H9 (cell line): ENCODE measurements around the gene HES4. TPM values are rescaled to one million over a fixed set of nuclear protein-coding genes. Genes with fewer than 3 reads are reported as not detected.

Experiments
- DNase-seq: peaks from one replicate; pipeline ENCODE4 v3.0.0-alpha.2; 2017
- H2AFZ ChIP-seq: one replicate; pipeline ENCODE4 v1.6.1; 2013; ENCODE audit warnings: mild to moderate bottlenecking, low read length, control low read depth, moderate library complexity
- H2AK5ac ChIP-seq: 2 replicates; pipeline ENCODE4 v1.6.1; 2013; ENCODE audit warnings: low read length, control low read depth, mixed read lengths; ENCODE audit not compliant: insufficient read length
- H2BK120ac ChIP-seq: one replicate; pipeline ENCODE4 v1.6.1; 2013; ENCODE audit warnings: low read depth, mild to moderate bottlenecking, low read length, control low read depth, inconsistent platforms; ENCODE audit not compliant: poor library complexity, severe bottlenecking
- H2BK12ac ChIP-seq: 2 replicates; pipeline ENCODE4 v1.6.1; 2013; ENCODE audit warnings: low read length, control low read depth, mixed read lengths, low read depth; ENCODE audit not compliant: insufficient read length
- H2BK15ac ChIP-seq: 2 replicates; pipeline ENCODE4 v1.6.1; 2013; ENCODE audit warnings: low read depth, low read length, control low read depth
- H2BK20ac ChIP-seq: one replicate; pipeline ENCODE4 v1.6.1; 2013; ENCODE audit warnings: low read depth, mild to moderate bottlenecking, low read length, control low read depth, inconsistent platforms; ENCODE audit not compliant: poor library complexity, severe bottlenecking
- H2BK5ac ChIP-seq: 2 replicates; pipeline ENCODE4 v1.6.1; 2013; ENCODE audit warnings: low read length, control low read depth, mixed read lengths; ENCODE audit not compliant: insufficient read length
- H3K14ac ChIP-seq: 2 replicates; pipeline ENCODE4 v1.6.1; 2013; ENCODE audit warnings: low read length, control low read depth; ENCODE audit not compliant: insufficient read depth
- H3K18ac ChIP-seq: 2 replicates; pipeline ENCODE4 v1.6.1; 2013; ENCODE audit warnings: low read depth, mild to moderate bottlenecking, mixed read lengths, low read length, control low read depth; ENCODE audit not compliant: insufficient read length
- H3K23ac ChIP-seq: 2 replicates; pipeline ENCODE4 v1.6.1; 2013; ENCODE audit warnings: low read length, control low read depth, mixed read lengths, low read depth; ENCODE audit not compliant: insufficient read length
- H3K23me2 ChIP-seq: 2 replicates; pipeline ENCODE4 v1.6.1; 2013; ENCODE audit warnings: low read depth, mild to moderate bottlenecking, mixed read lengths, low read length, control low read depth; ENCODE audit not compliant: insufficient read length, poor library complexity, severe bottlenecking
- H3K27ac ChIP-seq: 2 replicates; pipeline ENCODE4 v1.5.1; 2013; ENCODE audit warnings: low read length, control low read depth, mixed read lengths, low read depth; ENCODE audit not compliant: insufficient read length
- H3K27me3 ChIP-seq: 2 replicates; pipeline ENCODE4 v1.6.1; 2013; ENCODE audit warnings: low read length, control low read depth, inconsistent platforms; ENCODE audit not compliant: insufficient read depth
- H3K4ac ChIP-seq: 2 replicates; pipeline ENCODE4 v1.6.1; 2013; ENCODE audit warnings: low read depth, mild to moderate bottlenecking, control low read depth, inconsistent platforms, low read length, moderate library complexity
- H3K4me1 ChIP-seq: 2 replicates; pipeline ENCODE4 v1.6.1; 2013; ENCODE audit warnings: low read length, control low read depth, inconsistent platforms; ENCODE audit not compliant: insufficient read depth
- H3K4me2 ChIP-seq: 2 replicates; pipeline ENCODE4 v1.6.1; 2013; ENCODE audit warnings: low read length, control low read depth, mixed read lengths; ENCODE audit not compliant: insufficient read length, insufficient read depth
- H3K56ac ChIP-seq: 2 replicates; pipeline ENCODE4 v1.6.1; 2013; ENCODE audit warnings: low read depth, mild to moderate bottlenecking, mixed read lengths, low read length, control low read depth; ENCODE audit not compliant: insufficient read length
- H3K79me1 ChIP-seq: 2 replicates; pipeline ENCODE4 v1.6.1; 2013; ENCODE audit warnings: low read depth, mild to moderate bottlenecking, moderate library complexity, low read length, control low read depth, inconsistent platforms; ENCODE audit not compliant: insufficient read depth, poor library complexity, severe bottlenecking
- H3K79me2 ChIP-seq: 2 replicates; pipeline ENCODE4 v1.6.1; 2013; ENCODE audit warnings: low read length, control low read depth, inconsistent platforms; ENCODE audit not compliant: insufficient read depth
- H3K9ac ChIP-seq: 2 replicates; pipeline ENCODE4 v1.6.1; 2013; ENCODE audit warnings: low read length, control low read depth, mixed read lengths; ENCODE audit not compliant: insufficient read length; ENCODE audit errors: extremely low read depth
- H3K9me3 ChIP-seq: one replicate; pipeline ENCODE4 v1.6.1; 2013; ENCODE audit warnings: low read depth, low read length, inconsistent platforms; ENCODE audit not compliant: control insufficient read depth
- H3T11ph ChIP-seq: one replicate; pipeline ENCODE4 v1.6.1; 2013; ENCODE audit warnings: mild to moderate bottlenecking, low read length, control low read depth, inconsistent platforms
- H4K20me1 ChIP-seq: one replicate; pipeline ENCODE4 v1.6.1; 2013; ENCODE audit not compliant: control insufficient read depth, insufficient read length, insufficient read depth
- H4K5ac ChIP-seq: 2 replicates; pipeline ENCODE4 v1.6.1; 2013; ENCODE audit warnings: low read depth, mild to moderate bottlenecking, mixed read lengths, low read length, control low read depth; ENCODE audit not compliant: insufficient read length
- H4K8ac ChIP-seq: replicated peaks from 2 replicates; pipeline ENCODE4 v1.6.1; 2013; ENCODE audit warnings: low read length, control low read depth, mixed read lengths, low read depth; ENCODE audit not compliant: insufficient read length
- H4K91ac ChIP-seq: 2 replicates; pipeline ENCODE4 v1.6.1; 2013; ENCODE audit warnings: low read depth, mild to moderate bottlenecking, moderate library complexity, mixed read lengths, low read length, control low read depth; ENCODE audit not compliant: insufficient read length
- H3K27ac Mint-ChIP-seq, 3 experiments: 2 replicates in 2 of 3; 3 replicates in 1 of 3; pipeline ENCODE4 v1.8.0; 2020 to 2021; ENCODE audit warnings: mixed read lengths in 3 of 3, mild to moderate bottlenecking in 1 of 3, moderate library complexity in 1 of 3
- H3K27me3 Mint-ChIP-seq: 2 replicates; pipeline ENCODE4 v1.8.0; 2021; ENCODE audit warnings: low read depth, mild to moderate bottlenecking, moderate library complexity, mixed read lengths
- H3K36me3 Mint-ChIP-seq, 3 experiments: 2 replicates in 2 of 3; 3 replicates in 1 of 3; pipeline ENCODE4 v1.8.0; 2020 to 2021; ENCODE audit warnings: low read depth in 3 of 3, mixed read lengths in 3 of 3; ENCODE audit not compliant: insufficient read depth in 1 of 3
- H3K4me1 Mint-ChIP-seq, 2 experiments: 2 replicates each; pipeline ENCODE4 v1.8.0; 2020; ENCODE audit warnings: mixed read lengths in 2 of 2
- H3K4me3 Mint-ChIP-seq, 2 experiments: 2 replicates in 1 of 2; 3 replicates in 1 of 2; pipeline ENCODE4 v1.8.0; 2020 to 2021; ENCODE audit warnings: mild to moderate bottlenecking in 2 of 2, mixed read lengths in 2 of 2, moderate library complexity in 1 of 2
- H3K9me3 Mint-ChIP-seq, 2 experiments: 2 replicates in 1 of 2; 3 replicates in 1 of 2; pipeline ENCODE4 v1.8.0; 2020; ENCODE audit warnings: mild to moderate bottlenecking in 2 of 2, mixed read lengths in 2 of 2, moderate library complexity in 1 of 2
- WGBS: extraction: QIAGEN DNeasy Blood & Tissue Kit; methylation state at CpG from one replicate; pipeline ENCODE4 v1.1.7; 2013; ENCODE audit warnings: missing lambda C conversion rate, low lambda C conversion rate, mixed read lengths; ENCODE audit not compliant: insufficient read length; ENCODE audit errors: extremely low coverage; 5-methylcytosine and 5-hydroxymethylcytosine counted together
- total RNA-seq: library from RNA; stranded (reverse); gene quantifications from 2 replicates; pipeline ENCODE4 v1.2.1, GENCODE V29; 2021
- TF ChIP-seq, protein P1 (sequence below): fragments of 200-600 bp; sonication (generic); conservative IDR thresholded peaks from 3 replicates; pipeline ENCODE4 v1.8.0; 2021; ENCODE audit warnings: antibody characterized with exemption, mild to moderate bottlenecking

Gene HES4
- total RNA-seq, 1 experiment from 2014 or later, result 4.0 TPM

DNA sequence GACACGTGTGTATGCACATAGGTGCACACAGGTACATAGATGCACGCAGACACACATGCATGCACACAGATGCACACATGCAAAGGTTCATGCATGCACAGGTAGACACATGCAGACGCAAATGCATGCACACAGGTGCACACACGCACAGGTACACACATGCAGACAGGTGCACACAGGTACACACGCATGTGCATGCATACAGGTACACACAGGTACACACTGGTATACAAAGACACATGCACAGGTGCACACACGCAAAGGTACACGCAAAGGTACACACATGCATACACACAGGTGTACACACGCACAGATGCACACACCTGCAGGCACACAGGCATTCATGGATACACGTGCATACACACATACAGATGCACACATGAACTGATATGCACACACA lies 49.6 kb downstream of the HES4 start:
- H3K27ac ChIP-seq, result no peak overlapping the region
- H3K56ac ChIP-seq, result no peak overlapping the region
- H3K4me1 ChIP-seq, result no peaks in the 10 kb centered on the region
- H3K9ac ChIP-seq, result no peak overlapping the region
- no peak overlapping the region for H3K4ac ChIP-seq
- H3K27me3 ChIP-seq, result no peaks in the 10 kb centered on the region
- H3K79me2 ChIP-seq, result no peaks in the 10 kb centered on the region
- Mint-ChIP-seq H3K27me3 (no peaks in the 10 kb centered on the region), H3K36me3 (peaks cover 43 to 85% (median 80%) of the 10 kb centered on the region in 3 experiments; a peak in 6 of 7 replicates), H3K9me3 (no peaks in the 10 kb centered on the region; a peak in 2 of 5 replicates), H3K4me1 (peaks cover 0 to 5% of the 10 kb centered on the region in 2 experiments; a peak in 1 of 4 replicates), H3K27ac (no peak overlapping the region), H3K4me3 (no peak overlapping the region)
- H2BK12ac ChIP-seq, result no peak overlapping the region
- H3K23ac ChIP-seq, result no peak overlapping the region
- DNase-seq, result no peak
- no peaks in the 10 kb centered on the region for H3K9me3 ChIP-seq
- no peaks in the 10 kb centered on the region for H4K20me1 ChIP-seq
- H3K18ac ChIP-seq, result no peak overlapping the region
- H3T11ph ChIP-seq, result no peak overlapping the region
- H3K4me2 ChIP-seq, result no peak overlapping the region
- H4K8ac ChIP-seq, result no peak overlapping the region
- H2BK5ac ChIP-seq, result no peak overlapping the region
- no CpG with 5 or more reads among the region's 9 CpGs for WGBS
- H2AFZ ChIP-seq, result no peak overlapping the region
- H3K14ac ChIP-seq, result no peak overlapping the region
- TF ChIP-seq, protein P1, sequence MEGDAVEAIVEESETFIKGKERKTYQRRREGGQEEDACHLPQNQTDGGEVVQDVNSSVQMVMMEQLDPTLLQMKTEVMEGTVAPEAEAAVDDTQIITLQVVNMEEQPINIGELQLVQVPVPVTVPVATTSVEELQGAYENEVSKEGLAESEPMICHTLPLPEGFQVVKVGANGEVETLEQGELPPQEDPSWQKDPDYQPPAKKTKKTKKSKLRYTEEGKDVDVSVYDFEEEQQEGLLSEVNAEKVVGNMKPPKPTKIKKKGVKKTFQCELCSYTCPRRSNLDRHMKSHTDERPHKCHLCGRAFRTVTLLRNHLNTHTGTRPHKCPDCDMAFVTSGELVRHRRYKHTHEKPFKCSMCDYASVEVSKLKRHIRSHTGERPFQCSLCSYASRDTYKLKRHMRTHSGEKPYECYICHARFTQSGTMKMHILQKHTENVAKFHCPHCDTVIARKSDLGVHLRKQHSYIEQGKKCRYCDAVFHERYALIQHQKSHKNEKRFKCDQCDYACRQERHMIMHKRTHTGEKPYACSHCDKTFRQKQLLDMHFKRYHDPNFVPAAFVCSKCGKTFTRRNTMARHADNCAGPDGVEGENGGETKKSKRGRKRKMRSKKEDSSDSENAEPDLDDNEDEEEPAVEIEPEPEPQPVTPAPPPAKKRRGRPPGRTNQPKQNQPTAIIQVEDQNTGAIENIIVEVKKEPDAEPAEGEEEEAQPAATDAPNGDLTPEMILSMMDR, result no peak
- H2BK20ac ChIP-seq, result no peak overlapping the region
- H3K79me1 ChIP-seq, result no peaks in the 10 kb centered on the region
- no peak overlapping the region for H4K91ac ChIP-seq
- no peak overlapping the region for H2BK120ac ChIP-seq
- H3K23me2 ChIP-seq, result no peaks in the 10 kb centered on the region
- H4K5ac ChIP-seq, result no peak overlapping the region
- H2AK5ac ChIP-seq, result no peak overlapping the region
- no peak overlapping the region for H2BK15ac ChIP-seq

Other genes with a start within 250 kb of the HES4 start
- gene SAMD11, start 76.2 kb downstream of the HES4 start, total RNA-seq, result 13.5 and 15.7 TPM in 2 replicates
- gene NOC2L, start 40.8 kb downstream of the HES4 start, total RNA-seq, result 130 and 138 TPM in 2 replicates
- 41.4 TPM in 2 replicates for gene KLHL17, start 39.5 kb downstream of the HES4 start, total RNA-seq
- 2.0 and 3.0 TPM in 2 replicates for gene PLEKHN1, start 33.6 kb downstream of the HES4 start, total RNA-seq
- gene PERM1, start 18.0 kb downstream of the HES4 start, total RNA-seq, result not detected in 2 replicates
- 39.7 and 40.8 TPM in 2 replicates for gene ISG15, start 13.4 kb upstream of the HES4 start, total RNA-seq
- 173 and 175 TPM in 2 replicates for gene AGRN, start 20.0 kb upstream of the HES4 start, total RNA-seq
- gene RNF223, start 74.2 kb upstream of the HES4 start, total RNA-seq, result not detected in 2 replicates
- 10.1 and 12.3 TPM in 2 replicates for gene C1orf159, start 116.0 kb upstream of the HES4 start, total RNA-seq
- 0.68 and 0.79 TPM in 2 replicates for gene TTLL10, start 173.8 kb upstream of the HES4 start, total RNA-seq
- gene TNFRSF18, start 206.5 kb upstream of the HES4 start, total RNA-seq, result 1.9 and 2.0 TPM in 2 replicates
- gene TNFRSF4, start 214.1 kb upstream of the HES4 start, total RNA-seq, result 0.24 and 0.33 TPM in 2 replicates
- 82.0 and 84.7 TPM in 2 replicates for gene SDF4, start 231.9 kb upstream of the HES4 start, total RNA-seq
- 27.0 and 27.1 TPM in 2 replicates for gene B3GALT6, start 232.1 kb upstream of the HES4 start, total RNA-seq
- 4.4 and 4.7 TPM in 2 replicates for gene C1QTNF12, start 246.6 kb upstream of the HES4 start, total RNA-seq